GM15510 (cell line): ENCODE measurements around the gene GAS2.
A peak's percentile ranks its signal among the peaks of the same experiment; 100 is the strongest.

Experiments used
- POLR2A ChIP-seq: IDR thresholded peaks from 3 replicates; pipeline ENCODE4 v1.6.1; 2011; ENCODE audit warnings: borderline replicate concordance; ENCODE audit not compliant: insufficient read length; ENCODE audit errors: extremely low read depth

Gene GAS2

GRCh38 chr11:22666325-22666687, at the start of gene GAS2:
TSS of gene GAS2 (plus strand) at chr11:22666611. CDS start at chr11:22674870, 8,259 bp downstream.
- no peak for TF ChIP-seq POLR2A

GRCh38 chr11:22617868-22618267, 48.5 kb upstream of the GAS2 start:
- TF ChIP-seq POLR2A: no peak

GRCh38 chr11:22624742-22625447, 41.5 kb upstream of the GAS2 start:
- TF ChIP-seq POLR2A: no peak

GRCh38 chr11:22625448-22626287, 40.7 kb upstream of the GAS2 start, which contains the start of gene FANCF:
TSS of gene FANCF (minus strand) at chr11:22625823. CDS start at chr11:22625810, 13 bp downstream.
- peak; percentile 50 for TF ChIP-seq POLR2A

GRCh38 chr11:22626573-22627239, 39.7 kb upstream of the GAS2 start:
- no peak for TF ChIP-seq POLR2A

GRCh38 chr11:22627421-22627820, 39.0 kb upstream of the GAS2 start:
- TF ChIP-seq POLR2A: no peak

- no peak for TF ChIP-seq POLR2A
These were observed 33.0 kb upstream of the GAS2 start for GRCh38 chr11:22633354-22633902.

- no peak for TF ChIP-seq POLR2A
These were observed 31.3 kb upstream of the GAS2 start for GRCh38 chr11:22634897-22635629.

GRCh38 chr11:22635689-22636088, 30.7 kb upstream of the GAS2 start:
- TF ChIP-seq POLR2A: no peak

- no peak for TF ChIP-seq POLR2A
These were observed 25.5 kb upstream of the GAS2 start for GRCh38 chr11:22640862-22641261.

- no peak for TF ChIP-seq POLR2A
These were observed 24.9 kb upstream of the GAS2 start for GRCh38 chr11:22641559-22641958.

GRCh38 chr11:22656130-22656529, 10.3 kb upstream of the GAS2 start:
- TF ChIP-seq POLR2A: no peak

GRCh38 chr11:22657101-22657694, 9.2 kb upstream of the GAS2 start:
- TF ChIP-seq POLR2A: no peak

- no peak for TF ChIP-seq POLR2A
These were observed 6.6 kb upstream of the GAS2 start for GRCh38 chr11:22659783-22660182.

GRCh38 chr11:22666688-22667439, 453 bp downstream of the GAS2 start:
- no peak for TF ChIP-seq POLR2A
